HG03135 (cell line): ENCODE measurements around the gene THRA.

Source experiments
- ATAC-seq: cut with Tn5 transposase; IDR thresholded peaks from one replicate; pipeline ENCODE4 v1.9.1; 2021; ENCODE audit warnings: mild to moderate bottlenecking, moderate library complexity; ENCODE audit not compliant: unreplicated experiment

The THRA gene

DNA sequence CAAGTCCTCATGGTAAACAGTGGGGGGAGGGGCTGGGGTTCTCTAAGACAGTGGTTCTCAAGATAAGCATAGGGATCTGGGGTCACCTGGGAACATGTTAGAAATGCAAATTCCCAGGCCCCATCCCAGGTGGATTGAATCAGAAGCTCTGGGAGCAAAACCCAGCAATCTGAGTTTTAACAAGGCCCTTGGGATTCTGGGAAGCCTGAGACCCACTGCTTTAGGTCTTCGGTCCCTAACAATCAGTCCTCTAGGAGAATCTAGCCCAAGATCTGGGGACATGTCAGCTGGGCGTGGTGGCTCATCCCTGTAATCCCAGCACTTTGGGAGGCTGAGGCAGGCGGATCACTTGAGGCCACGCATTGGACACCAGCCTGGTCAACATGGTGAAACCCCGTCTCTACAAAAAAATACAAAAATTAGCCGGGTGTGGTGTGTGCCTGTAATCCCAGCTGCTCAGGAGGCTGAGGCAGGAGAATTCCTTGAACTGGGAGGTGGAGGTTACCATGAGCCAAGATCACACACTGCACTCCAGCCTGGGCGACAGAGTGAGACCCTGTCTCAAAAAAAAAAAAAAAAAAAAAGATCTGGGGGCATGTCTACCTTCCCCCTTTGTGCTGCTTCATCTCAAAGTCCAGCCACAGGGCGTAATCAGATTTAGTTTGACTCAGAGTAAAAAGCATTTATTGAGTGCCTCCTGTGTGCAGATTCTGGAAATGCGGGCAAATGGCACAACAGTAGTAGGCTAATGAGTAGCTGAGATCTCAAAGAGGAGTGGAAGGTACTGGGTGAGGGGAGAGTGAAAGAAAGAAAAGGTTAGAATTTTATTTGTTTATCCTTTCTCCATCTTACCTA lies 46.4 kb downstream of the THRA start:
- no peak for ATAC-seq

DNA sequence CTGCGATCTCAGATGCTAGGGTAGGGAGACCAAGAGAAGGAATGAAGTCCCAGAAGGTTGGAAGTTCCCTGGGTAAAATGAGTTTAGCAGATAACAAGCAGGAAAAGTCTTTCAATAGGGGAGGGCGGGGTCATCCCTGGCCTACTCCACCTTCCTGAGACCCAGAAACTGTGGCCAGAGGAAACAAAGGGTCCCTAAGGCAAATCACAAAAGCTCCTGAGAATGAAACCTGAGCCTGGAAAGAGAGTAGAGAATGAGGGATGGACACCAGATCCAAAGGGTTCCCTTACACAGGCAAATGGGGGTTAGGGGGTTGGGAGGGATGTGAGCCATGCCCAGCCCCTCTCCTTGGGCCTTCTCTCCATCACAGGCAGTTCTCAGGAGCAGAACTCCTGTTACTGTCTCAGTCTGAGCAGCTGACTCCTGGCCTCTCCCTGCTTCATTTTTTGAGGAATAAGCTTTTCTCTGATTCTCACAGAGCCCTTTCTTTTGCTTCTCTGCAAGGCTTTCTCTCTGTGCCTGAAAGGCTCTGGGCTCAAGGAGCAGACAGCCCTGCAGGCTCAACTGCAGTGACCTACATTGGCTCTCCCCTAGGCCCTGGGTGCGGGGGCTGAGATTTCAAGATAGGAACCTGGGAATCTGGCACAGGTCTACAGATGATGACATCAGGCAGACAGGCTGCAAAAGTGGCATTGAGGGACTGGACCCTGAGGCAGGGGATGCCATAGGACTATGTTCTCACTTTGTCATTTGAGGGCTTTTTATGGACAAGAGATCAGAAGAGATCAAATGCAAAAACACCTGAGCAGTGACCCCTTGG lies 47.5 kb downstream of the THRA start:
- no peak for ATAC-seq

DNA sequence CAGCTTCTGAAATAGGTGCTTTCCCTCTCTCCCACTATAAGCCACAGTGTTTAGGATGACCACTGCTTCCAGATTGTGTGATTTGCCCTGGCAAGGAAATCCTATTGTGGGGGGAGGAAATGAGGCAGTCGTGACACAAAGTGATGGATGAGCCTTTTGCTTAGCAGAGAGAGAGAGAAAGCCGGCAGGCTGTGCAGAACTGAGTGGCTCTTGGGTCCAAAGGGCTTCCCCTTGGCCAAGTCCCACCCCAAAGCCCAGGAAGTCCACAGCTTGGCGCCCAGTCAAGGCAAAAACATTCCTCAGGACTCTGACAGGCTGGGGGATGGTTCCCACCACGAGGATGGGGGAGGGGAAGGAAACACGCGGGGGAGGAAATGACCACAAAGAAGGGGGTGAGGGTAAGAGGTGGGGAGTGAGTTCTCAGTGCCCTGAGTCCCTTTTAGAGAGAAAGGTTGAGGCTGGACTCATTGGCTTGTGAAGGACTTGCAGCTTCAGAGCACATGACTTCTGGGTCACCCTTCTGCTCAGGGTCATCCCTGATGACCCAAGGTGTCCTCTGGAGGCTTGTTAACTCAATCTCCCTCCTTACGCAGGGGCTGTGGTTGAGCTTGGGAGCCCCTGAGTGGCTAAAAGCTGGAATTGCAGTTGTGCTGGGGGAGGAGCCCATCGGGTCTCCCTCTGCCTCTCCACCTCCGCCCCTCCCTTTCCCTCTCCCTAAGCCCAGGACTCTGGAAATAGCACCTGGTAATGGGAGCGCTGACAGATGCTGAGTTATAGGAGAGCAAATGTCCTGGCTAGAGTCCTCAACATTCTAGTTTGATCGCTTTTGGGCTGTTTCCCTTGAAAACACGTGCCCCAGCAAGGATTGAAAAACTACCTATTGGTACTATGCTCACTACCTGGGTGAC lies 48.7 kb downstream of the THRA start:
- peak; percentile 47 for ATAC-seq

DNA sequence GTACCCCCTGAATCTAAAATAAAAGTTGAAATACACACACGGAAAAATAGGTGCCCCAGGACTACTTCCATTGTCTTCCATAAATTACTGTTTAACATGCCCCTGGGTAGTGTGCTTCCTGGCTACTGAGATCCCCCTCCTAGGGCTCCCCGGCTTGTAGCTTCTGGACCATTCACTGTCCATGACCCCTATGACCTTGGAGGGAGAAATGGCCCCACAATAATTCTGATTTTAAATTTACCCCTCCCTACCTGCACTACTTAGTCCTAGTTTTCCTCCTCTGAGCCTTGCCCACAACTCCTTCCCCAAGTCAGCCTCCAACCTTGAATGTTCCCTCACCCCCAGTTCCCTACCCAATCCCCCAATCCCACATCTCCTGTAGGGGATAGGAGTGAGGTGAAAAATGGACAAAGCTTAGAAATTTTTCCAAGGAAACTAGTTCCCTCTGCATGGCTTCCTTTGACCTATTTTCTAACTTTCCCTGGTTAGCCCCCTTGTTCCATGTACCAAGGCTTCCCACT lies 49.5 kb downstream of the THRA start:
- no peak for ATAC-seq

DNA sequence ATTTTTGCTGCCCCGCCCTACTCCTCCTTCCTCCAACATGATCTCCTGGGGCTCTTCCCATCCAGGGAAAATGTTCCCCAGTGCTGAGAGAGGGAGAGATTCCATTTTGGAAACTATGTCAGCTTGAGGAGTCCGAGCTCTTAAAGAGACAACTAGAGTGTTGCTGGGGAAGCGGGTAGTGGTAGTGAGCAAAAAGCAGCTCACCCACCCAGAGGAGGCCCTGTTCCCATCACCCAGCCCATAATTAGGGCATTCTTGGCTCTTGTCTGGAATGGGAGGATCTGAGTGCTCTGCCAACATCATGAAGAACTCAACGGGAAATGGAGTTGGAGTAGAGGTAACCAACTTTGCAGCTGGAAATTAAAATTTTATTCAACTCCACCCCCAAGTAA lies 49.9 kb downstream of the THRA start:
- no peak for ATAC-seq

DNA sequence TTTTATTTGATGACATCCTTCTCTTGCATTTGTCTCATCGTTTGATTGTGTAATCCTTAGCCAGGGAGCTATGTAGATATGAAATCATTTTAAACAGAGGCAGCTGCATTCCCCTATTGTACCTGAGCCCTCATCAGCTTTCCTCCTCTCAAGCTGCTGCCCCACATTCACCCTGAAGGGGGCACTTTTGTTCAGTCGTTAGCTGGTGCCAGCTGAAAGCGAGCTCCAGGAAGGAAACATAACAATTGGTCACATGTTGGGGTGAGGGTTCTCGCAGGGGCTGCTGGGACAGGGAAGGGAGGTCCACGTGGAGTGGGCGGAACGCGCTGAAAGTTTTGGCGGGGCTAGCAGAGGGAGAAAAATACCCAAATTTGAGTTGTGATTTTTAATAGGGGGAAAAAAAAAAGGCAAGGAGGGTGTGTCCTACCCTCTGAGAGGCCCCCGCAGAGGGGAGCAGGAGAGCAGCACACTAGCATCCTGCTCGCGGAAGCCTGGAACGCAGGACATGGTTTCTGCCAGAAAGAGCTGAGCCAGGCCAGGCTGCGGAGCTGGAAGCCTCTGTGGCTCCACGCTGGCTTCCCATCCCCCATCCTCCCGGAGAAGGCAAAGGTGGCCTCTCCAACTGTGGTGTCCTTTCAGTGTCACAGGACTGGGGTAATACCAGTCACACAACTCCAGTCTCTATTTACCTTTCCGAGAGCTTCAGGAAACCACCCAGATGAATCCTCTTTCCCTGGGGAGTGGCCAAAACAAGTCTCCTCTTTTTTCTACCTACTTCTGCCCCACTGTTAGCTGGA lies 50.5 kb downstream of the THRA start:
- ATAC-seq, result peak; percentile 83

DNA sequence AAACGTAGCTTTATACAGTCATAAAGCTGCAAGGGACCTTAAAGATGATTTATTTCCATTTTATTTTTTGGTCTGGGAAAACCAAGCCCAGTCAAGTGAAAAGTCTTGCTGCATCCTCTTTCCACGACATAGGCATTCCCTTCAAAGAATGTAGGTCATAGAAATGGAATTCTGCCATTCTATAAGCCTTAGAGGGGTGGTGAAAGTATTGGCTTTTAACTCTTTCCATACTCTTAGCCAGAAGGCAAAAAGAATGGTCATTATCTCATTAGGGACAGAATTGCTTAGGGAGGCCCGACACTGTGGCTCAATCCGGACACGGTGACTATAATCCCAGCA lies 51.1 kb downstream of the THRA start:
- ATAC-seq, result no peak

DNA sequence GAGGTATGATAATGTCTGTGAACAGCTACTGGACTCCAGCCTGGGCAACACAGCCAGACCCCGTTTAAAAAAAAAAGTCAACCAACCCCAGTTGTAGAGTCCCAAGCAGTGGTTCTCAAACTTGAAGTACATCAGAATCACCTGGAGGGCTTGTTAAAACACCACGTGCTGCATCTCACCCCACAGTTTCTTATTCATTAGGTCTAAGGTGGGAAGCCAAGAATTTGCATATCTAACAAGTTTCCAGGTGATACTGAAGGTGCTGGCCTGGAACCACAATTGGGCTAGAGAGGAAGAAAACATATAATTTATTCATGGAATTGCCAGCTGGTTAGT lies 52.3 kb downstream of the THRA start:
- no peak for ATAC-seq

DNA sequence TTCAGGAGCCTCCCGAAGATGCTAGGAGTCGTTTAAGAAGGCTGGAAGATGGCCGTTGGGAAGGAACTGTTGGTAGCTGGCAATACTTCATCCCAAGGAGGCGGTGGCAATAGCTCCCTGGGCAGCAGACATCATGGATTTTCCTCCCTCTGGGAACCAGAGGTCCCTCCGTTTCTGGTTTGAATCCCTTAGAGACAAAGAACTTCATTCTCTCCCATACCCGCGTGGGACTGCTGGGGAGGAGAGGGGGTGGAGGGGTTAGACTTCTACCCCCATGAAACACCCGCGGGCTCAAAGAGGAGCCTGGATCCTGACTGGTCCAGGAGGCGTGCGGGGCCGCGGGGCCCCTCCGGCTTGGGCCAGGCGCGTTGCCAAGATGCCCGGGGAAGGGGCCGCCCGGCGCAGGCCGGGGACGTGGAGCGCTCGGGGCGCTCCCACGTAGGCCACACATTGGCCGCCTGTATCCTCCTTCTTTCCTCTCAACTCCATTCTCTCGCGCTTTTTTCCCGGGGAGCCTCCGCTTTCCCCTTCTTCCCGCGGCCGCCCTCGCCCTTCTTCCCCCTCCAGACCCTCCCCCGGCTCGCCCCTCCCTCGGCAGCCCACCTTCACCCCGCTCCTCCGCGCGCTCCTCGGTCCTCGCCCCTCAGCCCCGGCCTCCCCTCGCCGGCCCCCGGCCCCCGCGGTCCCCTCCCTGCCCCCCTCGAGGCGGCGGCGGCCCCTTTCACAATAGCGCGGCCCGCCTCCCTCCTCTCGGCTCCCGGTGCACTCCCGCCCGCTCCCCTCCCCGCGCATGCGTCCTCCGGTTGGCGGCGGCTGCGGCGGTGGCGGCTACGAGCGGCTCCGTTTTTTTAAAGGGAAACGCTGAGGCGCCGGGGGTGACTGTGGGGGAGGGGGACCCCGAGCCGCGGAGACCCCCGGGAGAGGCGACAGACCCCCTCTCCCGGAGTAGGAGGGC lies 58.7 kb downstream of the THRA start, which contains the start of gene MSL1:
Gene MSL1 (plus strand): TSS at position 791 of the 955 bp plus-strand sequence. CDS start 642 bp downstream, outside the sequence.
- ATAC-seq, result peak; percentile 63

DNA sequence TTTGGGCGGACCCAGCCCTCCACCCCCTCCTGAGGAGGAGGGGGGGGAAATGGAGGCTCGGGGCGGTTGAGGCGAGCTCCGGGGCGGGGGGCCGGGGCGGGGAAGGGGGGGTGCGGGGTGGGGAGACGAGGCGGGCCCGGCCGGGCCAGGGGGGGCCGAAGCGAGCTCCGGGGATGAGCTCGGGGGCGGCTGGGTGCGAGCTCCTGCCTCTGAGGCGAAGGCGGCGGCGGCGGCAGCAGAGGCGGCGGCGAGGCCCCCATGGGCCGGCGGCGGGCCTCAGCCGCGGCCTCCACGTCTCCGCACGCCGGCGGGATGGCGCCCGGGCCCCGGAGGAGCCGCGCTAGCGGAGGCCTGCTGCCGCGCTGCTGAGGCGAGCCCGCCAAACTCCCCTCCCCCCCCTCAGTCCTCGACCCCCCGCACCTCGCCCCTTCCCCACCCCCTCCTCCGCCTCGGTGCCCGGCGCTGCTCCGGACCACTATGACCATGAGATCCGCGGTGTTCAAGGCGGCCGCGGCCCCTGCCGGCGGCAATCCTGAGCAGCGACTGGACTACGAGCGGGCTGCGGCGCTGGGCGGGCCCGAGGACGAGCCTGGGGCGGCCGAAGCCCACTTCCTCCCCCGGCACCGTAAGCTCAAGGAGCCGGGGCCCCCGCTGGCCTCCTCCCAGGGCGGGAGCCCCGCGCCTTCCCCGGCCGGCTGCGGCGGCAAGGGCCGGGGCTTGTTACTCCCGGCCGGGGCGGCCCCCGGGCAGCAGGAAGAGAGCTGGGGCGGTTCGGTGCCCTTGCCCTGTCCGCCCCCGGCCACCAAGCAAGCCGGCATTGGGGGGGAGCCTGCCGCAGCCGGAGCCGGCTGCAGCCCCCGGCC lies 59.6 kb downstream of the THRA start:
- ATAC-seq, result peak; percentile 34

DNA sequence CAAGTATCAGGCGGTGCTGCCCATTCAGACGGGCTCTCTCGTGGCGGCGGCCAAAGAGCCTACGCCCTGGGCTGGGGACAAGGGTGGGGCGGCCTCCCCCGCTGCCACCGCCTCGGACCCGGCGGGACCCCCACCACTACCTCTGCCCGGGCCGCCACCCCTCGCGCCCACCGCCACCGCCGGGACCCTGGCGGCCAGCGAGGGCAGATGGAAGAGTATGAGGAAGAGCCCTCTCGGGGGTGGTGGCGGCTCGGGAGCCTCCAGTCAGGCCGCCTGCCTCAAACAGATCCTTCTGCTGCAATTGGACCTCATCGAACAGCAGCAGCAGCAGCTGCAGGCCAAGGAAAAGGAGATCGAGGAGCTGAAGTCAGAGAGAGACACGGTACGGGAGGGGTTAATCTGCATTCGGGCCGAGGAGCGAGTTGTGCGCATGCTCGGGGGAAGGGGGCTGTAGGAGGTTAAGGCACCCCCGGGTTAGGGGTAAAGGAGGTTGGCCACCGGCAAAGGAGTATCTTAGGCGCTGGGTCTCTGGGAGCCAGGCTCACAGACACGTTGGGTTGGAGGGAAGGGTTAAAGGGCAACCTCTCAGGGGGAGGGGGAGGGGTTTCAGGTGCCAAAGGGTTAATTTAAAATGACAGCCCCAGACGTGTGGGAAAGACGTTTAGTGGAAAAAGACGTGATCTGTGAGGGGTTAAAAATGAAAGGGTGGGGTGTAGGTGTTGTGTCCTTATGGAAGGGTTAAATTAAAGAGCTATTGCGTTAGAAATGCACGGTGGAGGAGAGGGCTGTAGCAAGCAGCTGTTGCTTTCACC lies 60.4 kb downstream of the THRA start:
- peak; percentile 20 for ATAC-seq

DNA sequence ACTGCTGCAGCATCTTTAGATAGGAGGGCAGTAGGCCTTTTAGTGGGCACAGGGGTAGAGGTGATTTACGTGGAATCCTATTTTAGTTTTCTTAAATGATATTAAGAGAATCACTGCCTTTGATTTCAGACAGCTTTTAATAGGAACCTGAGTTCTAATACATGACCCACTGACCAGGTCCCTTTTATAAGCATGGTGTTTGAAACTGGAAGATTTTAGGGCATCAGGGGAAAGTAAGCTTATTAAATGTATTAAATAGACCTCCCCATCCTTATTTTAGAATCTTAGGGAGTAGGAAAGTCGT lies 61.0 kb downstream of the THRA start:
- ATAC-seq, result no peak

DNA sequence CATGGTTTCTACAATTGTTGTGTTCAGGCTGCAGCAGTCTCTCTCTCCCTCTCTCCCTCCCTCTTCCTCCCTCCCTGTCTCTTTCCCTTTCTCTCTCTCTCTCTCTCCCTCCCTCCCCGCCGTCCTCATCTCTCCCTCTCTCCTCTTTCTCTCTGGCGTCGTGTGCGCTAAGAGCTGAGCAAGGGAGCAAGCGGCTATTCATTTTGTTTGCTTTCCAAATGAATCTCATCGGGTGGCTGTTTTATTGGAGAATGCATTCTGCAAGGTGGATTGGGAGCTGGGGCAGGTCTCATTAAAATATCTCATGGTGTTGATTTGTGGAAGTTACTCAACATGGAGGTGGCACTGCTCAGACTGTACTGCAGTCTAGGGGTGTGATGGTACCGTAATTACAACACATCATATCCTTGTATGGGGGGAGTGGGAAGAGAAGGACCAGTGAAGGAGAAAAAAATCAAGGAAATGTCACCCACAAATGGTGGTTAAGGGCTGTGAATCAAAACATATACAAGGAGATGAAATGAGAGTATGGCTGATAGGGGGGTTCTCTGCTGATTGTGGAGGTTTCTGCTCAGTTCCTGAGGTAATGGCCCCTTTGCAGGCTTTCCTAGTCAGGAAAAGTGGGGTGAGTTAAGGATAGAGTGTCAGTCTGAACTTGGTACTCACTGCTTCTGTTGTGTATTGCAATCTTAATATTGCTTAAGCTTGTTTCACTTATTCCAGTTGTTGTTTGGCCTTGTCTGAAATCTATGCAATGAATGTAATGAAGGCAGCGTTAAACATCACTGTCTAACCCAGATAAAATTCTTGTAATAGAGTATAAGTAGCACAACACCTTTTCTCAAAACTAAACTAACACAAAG lies 61.7 kb downstream of the THRA start:
- ATAC-seq, result no peak

DNA sequence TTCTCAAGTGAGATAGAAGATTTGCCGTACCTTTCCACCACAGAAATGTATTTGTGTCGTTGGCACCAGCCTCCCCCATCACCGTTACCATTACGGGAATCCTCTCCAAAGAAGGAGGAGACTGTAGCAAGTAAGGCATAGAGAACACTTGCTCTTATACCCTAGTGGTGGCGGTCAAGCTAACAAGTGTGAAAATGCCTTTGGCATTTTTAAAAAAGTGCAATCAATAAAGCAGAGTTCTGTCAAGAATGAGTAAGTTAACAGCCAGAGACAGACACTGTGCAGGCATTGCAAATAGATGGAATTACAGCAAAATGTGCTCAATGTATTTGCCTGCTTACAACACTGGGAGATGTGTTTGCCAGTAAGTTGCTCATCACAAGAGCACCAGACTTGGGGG lies 66.7 kb downstream of the THRA start:
- no peak for ATAC-seq

DNA sequence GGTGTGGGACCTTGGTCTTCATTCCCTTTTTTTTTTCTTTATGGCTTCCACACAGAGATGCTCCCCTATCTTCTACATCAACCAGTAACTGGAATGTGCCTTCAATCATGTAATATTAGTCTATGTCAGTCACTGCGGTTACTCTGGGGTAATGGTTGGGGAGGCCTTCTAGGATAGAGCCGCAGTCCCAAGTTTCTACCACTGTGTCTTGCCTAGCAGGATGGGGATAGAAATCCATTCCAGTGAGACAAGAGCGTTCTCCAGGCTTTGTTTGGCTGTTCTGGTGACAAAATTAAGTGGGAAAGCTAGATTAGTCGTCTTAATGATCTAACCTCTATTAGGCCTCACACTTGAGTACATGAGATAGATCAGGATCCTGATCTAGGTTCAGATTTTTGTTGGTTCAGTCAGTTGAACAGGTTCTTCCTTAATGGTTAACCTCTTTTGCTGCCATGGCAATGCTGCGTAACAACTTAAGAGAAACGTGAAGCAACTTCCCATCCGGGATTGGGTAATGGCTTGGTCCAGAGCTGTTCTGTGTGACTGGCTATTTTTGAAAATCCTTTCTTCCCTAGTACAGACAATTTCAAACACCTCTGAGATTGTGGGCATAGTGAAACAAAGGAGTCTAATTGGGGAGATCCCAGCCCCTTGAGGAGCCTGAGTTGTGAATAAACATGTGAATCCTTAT lies 67.7 kb downstream of the THRA start:
- no peak for ATAC-seq

DNA sequence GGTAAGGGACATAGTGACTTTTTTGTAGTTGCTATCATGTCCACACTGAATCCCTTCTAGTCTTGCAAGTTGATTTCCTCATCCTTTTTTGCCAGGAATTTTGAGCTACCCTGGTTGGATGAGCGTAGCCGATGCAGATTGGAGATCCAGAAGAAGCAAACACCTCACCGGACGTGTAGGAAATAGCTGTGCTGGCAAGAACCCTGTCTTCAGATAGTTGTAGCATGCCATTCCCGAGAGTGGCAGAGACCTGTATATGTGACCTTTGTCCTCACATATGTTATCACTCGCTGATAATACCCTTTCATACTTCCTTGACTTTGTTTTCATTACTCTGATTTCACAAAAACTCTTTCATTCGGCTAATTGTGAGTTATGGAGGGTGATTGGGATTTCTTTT lies 71.4 kb downstream of the THRA start:
- no peak for ATAC-seq
